ENCODE measurements around the gene SMARCB1. TPM values are rescaled to one million over a fixed set of nuclear protein-coding genes. Genes with fewer than 3 reads are reported as not detected.
A peak's percentile ranks its signal among the peaks of the same experiment; 100 is the strongest.

The SMARCB1 gene
- total RNA-seq, 3 donors from 2014 or later, result 34.6 to 60.2 (median 50.1) TPM

DNA sequence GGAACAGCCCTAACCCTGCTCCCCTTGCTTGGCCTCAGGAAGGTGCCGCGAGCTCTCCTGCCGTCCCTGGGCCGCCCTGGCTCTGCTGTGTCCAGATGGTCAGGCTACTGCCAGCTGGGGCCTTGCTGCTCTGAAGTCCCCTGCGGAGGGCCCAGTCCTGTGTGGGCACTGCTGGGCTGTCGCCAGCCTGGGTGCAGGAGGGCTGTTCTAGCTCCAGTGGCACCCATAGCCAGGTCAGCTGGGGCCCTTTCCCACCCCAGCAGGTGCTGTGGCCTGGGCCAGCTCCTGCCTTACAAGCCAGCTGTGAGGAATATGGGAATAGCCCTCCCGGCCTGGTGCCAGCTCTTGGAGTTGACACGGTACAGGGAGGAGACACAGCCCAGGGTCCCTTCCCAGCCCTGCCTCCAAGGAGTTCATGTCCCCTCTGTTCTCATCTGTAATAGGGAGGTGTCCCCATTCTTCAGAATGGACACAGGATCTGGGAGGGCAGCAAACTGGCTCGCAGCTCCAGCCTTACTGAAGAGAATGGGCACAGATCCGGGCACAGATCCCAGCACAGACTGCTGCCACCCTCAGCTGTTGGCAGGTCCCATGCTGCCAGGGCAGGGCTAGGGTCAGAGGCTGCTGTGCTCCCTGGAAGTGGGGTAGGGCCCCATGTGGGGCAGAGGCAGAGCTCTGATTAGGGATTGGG lies 48.2 kb downstream of the SMARCB1 start:
- Histone ChIP-seq H3K36me3 (no peaks in the 10 kb centered on the region), H3K9me3 (no peaks in the 10 kb centered on the region), H3K27me3 (no peaks in the 10 kb centered on the region), H3K27ac (peak overlapping the region; percentile 6 to 34), H3K4me1 (peaks cover 0 to 5% of the 10 kb centered on the region in 2 donors), H3K4me3 (no peak overlapping the region)
- DNase-seq (ENCODE audit: low spot score in 2 of 2), result no peak
- TF ChIP-seq, protein P1, sequence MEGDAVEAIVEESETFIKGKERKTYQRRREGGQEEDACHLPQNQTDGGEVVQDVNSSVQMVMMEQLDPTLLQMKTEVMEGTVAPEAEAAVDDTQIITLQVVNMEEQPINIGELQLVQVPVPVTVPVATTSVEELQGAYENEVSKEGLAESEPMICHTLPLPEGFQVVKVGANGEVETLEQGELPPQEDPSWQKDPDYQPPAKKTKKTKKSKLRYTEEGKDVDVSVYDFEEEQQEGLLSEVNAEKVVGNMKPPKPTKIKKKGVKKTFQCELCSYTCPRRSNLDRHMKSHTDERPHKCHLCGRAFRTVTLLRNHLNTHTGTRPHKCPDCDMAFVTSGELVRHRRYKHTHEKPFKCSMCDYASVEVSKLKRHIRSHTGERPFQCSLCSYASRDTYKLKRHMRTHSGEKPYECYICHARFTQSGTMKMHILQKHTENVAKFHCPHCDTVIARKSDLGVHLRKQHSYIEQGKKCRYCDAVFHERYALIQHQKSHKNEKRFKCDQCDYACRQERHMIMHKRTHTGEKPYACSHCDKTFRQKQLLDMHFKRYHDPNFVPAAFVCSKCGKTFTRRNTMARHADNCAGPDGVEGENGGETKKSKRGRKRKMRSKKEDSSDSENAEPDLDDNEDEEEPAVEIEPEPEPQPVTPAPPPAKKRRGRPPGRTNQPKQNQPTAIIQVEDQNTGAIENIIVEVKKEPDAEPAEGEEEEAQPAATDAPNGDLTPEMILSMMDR (IDR thresholded peaks at IDR 0.05), result no peak
- no peak for TF ChIP-seq POLR2A (IDR thresholded peaks at IDR 0.05)
- no peak for TF ChIP-seq POLR2AphosphoS5 (IDR thresholded peaks at IDR 0.05)
- intact Hi-C loops (cut with DNase I; ENCODE audit: low total_unique reads), result loop anchor here (10.0 kb wide), 1 partner anchor 60 kb away; the partner anchor contains the start of gene MMP11

DNA sequence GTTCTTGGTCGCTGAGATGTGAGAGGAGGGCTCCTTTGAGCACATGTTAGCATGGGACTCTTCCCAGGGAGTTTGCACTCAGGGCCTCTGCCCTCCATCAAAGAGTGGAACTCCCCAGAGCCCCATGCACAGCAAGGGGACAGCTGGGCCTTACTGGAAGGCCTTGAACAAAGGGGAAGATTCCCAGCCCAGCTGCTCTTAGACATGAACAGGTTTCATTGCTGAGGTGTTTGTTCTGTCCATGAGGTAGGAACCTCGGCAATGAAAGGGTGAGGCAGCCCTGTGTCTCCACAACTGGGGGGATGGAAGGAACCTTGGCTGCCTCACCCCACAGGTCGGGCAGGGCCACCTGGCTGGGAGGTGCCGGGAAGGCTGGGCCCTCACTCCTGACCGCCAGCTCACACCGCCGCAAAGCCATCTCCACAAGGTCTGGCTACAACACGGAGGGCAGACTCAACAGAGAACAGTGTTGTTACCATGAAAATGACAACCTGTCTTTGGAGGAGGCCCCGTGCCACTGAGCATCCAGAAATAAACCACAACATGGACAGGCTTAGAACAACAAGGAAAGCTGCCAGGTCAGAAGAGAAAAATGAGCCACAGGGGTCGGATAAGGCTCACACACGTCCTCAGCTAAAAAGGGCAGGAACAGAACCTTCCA lies 48.8 kb downstream of the SMARCB1 start:
- Histone ChIP-seq H3K27me3 (no peaks in the 10 kb centered on the region), H3K36me3 (no peaks in the 10 kb centered on the region), H3K4me3 (no peak overlapping the region), H3K27ac (peak overlapping the region; percentile 6 to 34), H3K9me3 (no peaks in the 10 kb centered on the region), H3K4me1 (peaks cover 0 to 5% of the 10 kb centered on the region in 2 donors)
- TF ChIP-seq POLR2A (IDR thresholded peaks at IDR 0.05) (no peak), POLR2AphosphoS5 (IDR thresholded peaks at IDR 0.05) (no peak)
- TF ChIP-seq, protein P1 (IDR thresholded peaks at IDR 0.05), result no peak
- DNase-seq (ENCODE audit: low spot score in 2 of 2), result no peak
- intact Hi-C loops (cut with DNase I; ENCODE audit: low total_unique reads), result loop anchor here (10.0 kb wide), 1 partner anchor 61 kb away; the partner anchor contains the start of gene MMP11

DNA sequence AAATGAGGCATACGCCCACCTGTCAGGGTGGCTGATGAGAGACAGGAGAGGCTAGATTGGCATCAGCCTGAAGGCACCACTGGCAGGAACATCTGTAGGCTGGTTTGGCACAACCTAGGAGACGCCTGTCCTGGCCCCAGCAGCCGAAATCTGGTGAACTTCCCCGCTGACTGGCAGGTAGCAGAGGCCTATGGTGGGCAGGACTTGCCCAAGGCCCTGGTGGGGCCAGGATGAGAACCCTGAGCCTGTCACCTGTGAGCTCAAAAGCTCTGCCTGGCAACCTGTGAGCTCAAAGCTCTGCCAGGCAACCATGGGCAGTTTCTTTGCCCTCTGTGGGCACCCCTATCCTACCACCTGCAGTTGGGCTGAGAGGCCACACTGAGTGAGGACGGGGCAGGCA lies 49.5 kb downstream of the SMARCB1 start:
- Histone ChIP-seq H3K27ac (peak overlapping the region in 1 of 2 donors; percentile 29), H3K36me3 (no peaks in the 10 kb centered on the region), H3K4me1 (peaks cover 0 to 5% of the 10 kb centered on the region in 2 donors), H3K4me3 (no peak overlapping the region), H3K9me3 (no peaks in the 10 kb centered on the region), H3K27me3 (no peaks in the 10 kb centered on the region)
- intact Hi-C loops (cut with DNase I; ENCODE audit: low total_unique reads), result loop anchor here (10.0 kb wide), 1 partner anchor 61 kb away; the partner anchor contains the start of gene MMP11
- no peak for TF ChIP-seq POLR2AphosphoS5 (IDR thresholded peaks at IDR 0.05)
- no peak for TF ChIP-seq POLR2A (IDR thresholded peaks at IDR 0.05)
- TF ChIP-seq, protein P1 (IDR thresholded peaks at IDR 0.05), result no peak
- no peak for DNase-seq (ENCODE audit: low spot score in 2 of 2)

DNA sequence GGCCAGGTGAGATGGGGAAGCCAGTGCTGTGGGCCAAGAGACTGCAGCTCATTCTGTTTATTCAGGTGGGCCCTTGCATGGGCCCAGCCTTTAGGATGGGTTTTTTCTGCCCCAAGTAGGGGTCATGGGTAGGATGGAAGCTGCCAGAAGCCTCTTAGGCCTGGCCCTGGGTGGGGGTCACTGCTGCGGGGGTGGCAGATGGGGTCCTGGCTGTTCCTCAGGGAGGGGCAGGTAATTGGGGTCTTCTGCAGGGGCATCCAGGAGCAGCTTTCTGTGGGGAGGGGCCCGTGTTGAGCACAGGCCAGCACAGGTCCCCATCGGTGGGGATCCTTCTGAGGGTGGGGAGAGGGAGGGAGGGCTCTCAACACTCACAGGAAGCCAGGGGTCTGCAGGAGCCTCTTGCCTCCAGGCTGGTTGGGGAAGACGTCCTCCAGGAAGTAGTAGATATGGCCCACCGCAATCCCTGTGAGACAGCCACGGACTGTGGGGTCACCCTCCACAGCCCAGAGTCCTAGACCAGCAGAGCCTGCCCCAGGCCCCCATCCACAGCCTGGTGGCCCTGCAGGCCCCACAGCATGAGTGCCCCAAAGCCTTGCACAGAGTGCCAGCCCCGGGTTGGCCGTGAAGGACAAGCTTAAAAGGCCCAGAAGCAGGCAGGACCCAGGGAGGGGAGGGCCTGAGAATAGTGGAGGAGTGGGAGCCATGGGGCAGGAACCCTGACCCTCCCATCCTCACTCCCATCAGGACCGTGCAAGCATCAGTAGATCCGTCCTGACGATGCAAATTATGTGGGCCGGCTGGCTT lies 50.1 kb downstream of the SMARCB1 start:
- Histone ChIP-seq H3K27me3 (no peaks in the 10 kb centered on the region), H3K4me3 (no peak overlapping the region), H3K27ac (peak overlapping the region in 1 of 2 donors; percentile 29), H3K4me1 (peaks cover 0 to 5% of the 10 kb centered on the region in 2 donors), H3K36me3 (no peaks in the 10 kb centered on the region), H3K9me3 (no peaks in the 10 kb centered on the region)
- DNase-seq (ENCODE audit: low spot score in 2 of 2), result no peak
- intact Hi-C loops (cut with DNase I; ENCODE audit: low total_unique reads), result loop anchor here (10.0 kb wide), 1 partner anchor 62 kb away; the partner anchor contains the start of gene MMP11
- TF ChIP-seq POLR2A (IDR thresholded peaks at IDR 0.05), result no peak
- no peak for TF ChIP-seq POLR2AphosphoS5 (IDR thresholded peaks at IDR 0.05)
- TF ChIP-seq, protein P1 (IDR thresholded peaks at IDR 0.05), result no peak

All from breast epithelium (tissue), 4 donors.